ENCODE results near the gene BEND7.

The BEND7 gene

GRCh38 chr10:13395540-13395939 is 133.3 kb downstream of the BEND7 start:
- DNase-seq (ENCODE audit: low spot score) = no peak
- TF ChIP-seq, protein P1, sequence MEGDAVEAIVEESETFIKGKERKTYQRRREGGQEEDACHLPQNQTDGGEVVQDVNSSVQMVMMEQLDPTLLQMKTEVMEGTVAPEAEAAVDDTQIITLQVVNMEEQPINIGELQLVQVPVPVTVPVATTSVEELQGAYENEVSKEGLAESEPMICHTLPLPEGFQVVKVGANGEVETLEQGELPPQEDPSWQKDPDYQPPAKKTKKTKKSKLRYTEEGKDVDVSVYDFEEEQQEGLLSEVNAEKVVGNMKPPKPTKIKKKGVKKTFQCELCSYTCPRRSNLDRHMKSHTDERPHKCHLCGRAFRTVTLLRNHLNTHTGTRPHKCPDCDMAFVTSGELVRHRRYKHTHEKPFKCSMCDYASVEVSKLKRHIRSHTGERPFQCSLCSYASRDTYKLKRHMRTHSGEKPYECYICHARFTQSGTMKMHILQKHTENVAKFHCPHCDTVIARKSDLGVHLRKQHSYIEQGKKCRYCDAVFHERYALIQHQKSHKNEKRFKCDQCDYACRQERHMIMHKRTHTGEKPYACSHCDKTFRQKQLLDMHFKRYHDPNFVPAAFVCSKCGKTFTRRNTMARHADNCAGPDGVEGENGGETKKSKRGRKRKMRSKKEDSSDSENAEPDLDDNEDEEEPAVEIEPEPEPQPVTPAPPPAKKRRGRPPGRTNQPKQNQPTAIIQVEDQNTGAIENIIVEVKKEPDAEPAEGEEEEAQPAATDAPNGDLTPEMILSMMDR (IDR thresholded peaks at IDR 0.05; ENCODE audit: borderline replicate concordance, control extremely low read depth, extremely low read depth, insufficient read depth, missing control alignments) = no peak
- in situ Hi-C loops (cut with MboI; ENCODE audit: low sequenced_read_pairs, unreplicated experiment) = no loop called here

DNA sequence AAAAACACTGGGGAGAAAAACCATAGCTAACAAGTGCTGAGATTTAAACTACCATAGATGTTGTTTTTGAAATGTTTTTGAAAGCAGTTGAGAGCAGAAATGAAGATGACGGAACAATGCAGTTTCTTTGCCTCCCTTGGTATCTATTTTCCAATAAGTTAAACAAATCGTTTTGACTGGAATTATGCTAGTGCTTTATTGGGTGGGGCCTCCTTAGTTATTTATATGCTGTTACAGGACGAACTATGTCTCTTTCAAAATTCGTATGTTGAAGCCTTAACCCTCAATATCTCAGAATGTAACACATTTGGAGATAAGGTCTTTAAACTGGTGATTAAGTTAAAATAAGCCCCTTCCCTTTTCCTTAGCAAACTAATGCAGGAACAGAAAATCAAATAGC is 135.2 kb downstream of the BEND7 start:
- TF ChIP-seq, protein P1 (IDR thresholded peaks at IDR 0.05; ENCODE audit: borderline replicate concordance, control extremely low read depth, extremely low read depth, insufficient read depth, missing control alignments) = no peak
- in situ Hi-C loops (cut with MboI; ENCODE audit: low sequenced_read_pairs, unreplicated experiment) = no loop called here
- no peak for DNase-seq (ENCODE audit: low spot score)

- no peak for DNase-seq (ENCODE audit: low spot score)
- TF ChIP-seq, protein P1 (IDR thresholded peaks at IDR 0.05; ENCODE audit: borderline replicate concordance, control extremely low read depth, extremely low read depth, insufficient read depth, missing control alignments) = no peak
- in situ Hi-C loops (cut with MboI; ENCODE audit: low sequenced_read_pairs, unreplicated experiment) = no loop called here
Measured at GRCh38 chr10:13392701-13393100, 136.1 kb downstream of the BEND7 start.

All from GM13976 (cell line).